GM12878 (cell line): Measurements from ENCODE around the gene GABRR3. TPM values are rescaled to one million over a fixed set of nuclear protein-coding genes. Genes with fewer than 3 reads are reported as not detected.

Source experiments
- ATAC-seq: fragments of 200-7000 bp; cut with Tn5 transposase; 3 replicates; pipeline ENCODE4 v1.9.1; 2020; ENCODE audit warnings: mild to moderate bottlenecking, moderate library complexity
- BruUV-seq: library from RNA; stranded (reverse); fragments of 400-500 nt; replicated peaks from 2 replicates; lab custom pipeline; 2021; lab: Mats Ljungman, UMichigan
- CTCF ChIA-PET: fragments of 300-600 bp; sonication (Branson Sonifier 250); formaldehyde crosslinking; extraction: SDS; loops from one replicate; lab custom pipeline; 2021; ENCODE audit warnings: inconsistent platforms; lab: Yijun Ruan, JAX
- POLR2A ChIA-PET: fragments of 350-600 bp; formaldehyde crosslinking; extraction: SDS; loops from one replicate; lab custom pipeline; 2021; ENCODE audit warnings: inconsistent platforms; lab: Charles Lee
- RAD21 ChIA-PET: fragments of 300-600 bp; sonication (Branson Sonifier 250); formaldehyde crosslinking; loops from one replicate; lab custom pipeline; 2023; ENCODE audit warnings: antibody characterized with exemption; ENCODE audit not compliant: unreplicated experiment; lab: Charles Lee
- SMC1A ChIA-PET: fragments of 300-600 bp; sonication (Branson Sonifier 250); formaldehyde crosslinking; loops from one replicate; lab custom pipeline; 2023; ENCODE audit not compliant: unreplicated experiment, uncharacterized antibody; lab: Charles Lee
- DNase-seq: peaks from one replicate; pipeline ENCODE4 v3.0.0-alpha.2; 2011; ENCODE audit warnings: low read depth, low spot score
- FAIRE-seq: peaks from 3 replicates; lab custom pipeline; 2011; peaks lifted over from hg19 to GRCh38; lab: Jason Lieb, UNC
- H2AFZ ChIP-seq: 2 replicates; pipeline ENCODE4 v1.6.0; 2011; ENCODE audit warnings: low read depth, low read length, control low read depth; ENCODE audit not compliant: control insufficient read depth
- H3K27ac ChIP-seq: 2 replicates; pipeline ENCODE4 v1.5.1; 2011; ENCODE audit warnings: control low read depth; ENCODE audit not compliant: control insufficient read depth, insufficient read depth
- H3K27me3 ChIP-seq, 2 experiments: replicated peaks in 1 of 2; 2 replicates each; pipeline versions ENCODE4 v1.6.0 to v1.6.1; 2011; ENCODE audit warnings: low read length in 1 of 2; ENCODE audit not compliant: control insufficient read depth in 2 of 2, insufficient read depth in 2 of 2
- H3K36me3 ChIP-seq, 2 experiments: 2 replicates each; pipeline ENCODE4 v1.5.1; 2011; ENCODE audit warnings: low read length in 1 of 2; ENCODE audit not compliant: control insufficient read depth in 2 of 2, insufficient read depth in 2 of 2
- H3K4me1 ChIP-seq: 2 replicates; pipeline ENCODE4 v1.6.1; 2011; ENCODE audit warnings: mild to moderate bottlenecking, low read length, moderate library complexity, mixed read lengths; ENCODE audit not compliant: control insufficient read depth, insufficient read depth
- H3K4me2 ChIP-seq: 2 replicates; pipeline ENCODE4 v1.6.0; 2011; ENCODE audit warnings: control low read depth; ENCODE audit not compliant: control insufficient read depth, insufficient read depth
- H3K4me3 ChIP-seq: fragments of 200-600 bp; sonication (generic); 2 replicates; pipeline ENCODE4 v1.5.1; 2016
- H3K79me2 ChIP-seq: 2 replicates; pipeline ENCODE4 v1.6.0; 2011; ENCODE audit warnings: low read length; ENCODE audit not compliant: control insufficient read depth, insufficient read depth
- H3K9ac ChIP-seq: 2 replicates; pipeline ENCODE4 v1.8.0; 2011; ENCODE audit warnings: low read length, control low read depth, mixed read lengths; ENCODE audit not compliant: control insufficient read depth, insufficient read depth
- H3K9me3 ChIP-seq: replicated peaks from 3 replicates; pipeline ENCODE4 v1.5.1; 2011; ENCODE audit warnings: mild to moderate bottlenecking, low read length; ENCODE audit not compliant: control insufficient read depth, insufficient read depth
- H4K20me1 ChIP-seq: 2 replicates; pipeline ENCODE4 v1.6.0; 2011; ENCODE audit not compliant: control insufficient read depth, insufficient read depth
- CHD2 ChIP-seq: IDR thresholded peaks from 2 replicates; pipeline ENCODE4 v1.6.1; 2011; ENCODE audit warnings: low read depth, low read length, improper control_type of control experiment, borderline replicate concordance
- FOS ChIP-seq: IDR thresholded peaks from 3 replicates; pipeline ENCODE4 v1.6.1; 2011; ENCODE audit warnings: borderline replicate concordance; ENCODE audit not compliant: insufficient read length; ENCODE audit errors: extremely low read depth
- IKZF2 ChIP-seq, 2 experiments: fragments of 450-650 bp; IDR thresholded peaks; 2 replicates each; pipeline ENCODE4 v1.6.1; 2017; ENCODE audit warnings: mild to moderate bottlenecking in 2 of 2, moderate library complexity in 2 of 2
- IRF4 ChIP-seq: IDR thresholded peaks from 2 replicates; pipeline ENCODE4 v1.6.1; 2011; ENCODE audit warnings: low read depth, low read length
- KAT2A ChIP-seq: conservative IDR thresholded peaks from 2 replicates; pipeline ENCODE4 v1.6.1; 2011; ENCODE audit warnings: low read depth, low read length; ENCODE audit not compliant: control insufficient read depth
- LARP7 ChIP-seq: fragments of 450-650 bp; IDR thresholded peaks from 2 replicates; pipeline ENCODE4 v1.6.1; 2017; ENCODE audit warnings: mild to moderate bottlenecking
- MTA2 ChIP-seq: fragments of 450-650 bp; IDR thresholded peaks from 2 replicates; pipeline ENCODE4 v1.6.1; 2016; ENCODE audit warnings: low read depth, mild to moderate bottlenecking, moderate library complexity
- MYC ChIP-seq: IDR thresholded peaks from 2 replicates; pipeline ENCODE4 v1.6.1; 2011; ENCODE audit warnings: mild to moderate bottlenecking, low read length, moderate library complexity, inconsistent platforms; ENCODE audit not compliant: insufficient read depth, insufficient replicate concordance, insufficient read length, severe bottlenecking
- RAD21 ChIP-seq: IDR thresholded peaks from 2 replicates; pipeline ENCODE4 v1.6.1; 2011; ENCODE audit warnings: mild to moderate bottlenecking, low read depth, low read length, moderate library complexity; ENCODE audit not compliant: insufficient read depth
- RAD51 ChIP-seq: fragments of 450-650 bp; IDR thresholded peaks from 2 replicates; pipeline ENCODE4 v1.6.1; 2016; ENCODE audit warnings: moderate library complexity, mild to moderate bottlenecking, inconsistent platforms
- SIX5 ChIP-seq: IDR thresholded peaks from 2 replicates; pipeline ENCODE4 v1.6.1; 2011; ENCODE audit warnings: mild to moderate bottlenecking, low read depth, low read length, moderate library complexity; ENCODE audit not compliant: severe bottlenecking
- TARDBP ChIP-seq: IDR thresholded peaks from 2 replicates; pipeline ENCODE4 v1.6.1; 2016; ENCODE audit warnings: borderline replicate concordance
- ZNF217 ChIP-seq: fragments of 450-650 bp; IDR thresholded peaks from 2 replicates; pipeline ENCODE4 v1.6.1; 2017; ENCODE audit warnings: antibody characterized with exemption, mild to moderate bottlenecking
- ZZZ3 ChIP-seq: IDR thresholded peaks from 2 replicates; pipeline ENCODE4 v1.6.1; 2011; ENCODE audit warnings: low read depth; ENCODE audit not compliant: control insufficient read depth, insufficient read length
- WGBS: methylation state at CpG from one replicate; pipeline ENCODE4 v1.1.6; 2016; ENCODE audit warnings: low lambda C conversion rate; ENCODE audit not compliant: insufficient replicate concordance, insufficient coverage; ENCODE audit errors: missing lambda C conversion rate; 5-methylcytosine and 5-hydroxymethylcytosine counted together
- in situ Hi-C: fragments of 300-500 bp; cut with MboI; formaldehyde crosslinking; loops from 9 replicates; pipeline ENCODE4 v1.14.3; 2018; ENCODE audit warnings: mixed read lengths
- intact Hi-C: fragments of 100-400 bp; cut with micrococcal nuclease; formaldehyde crosslinking; loops from one replicate; pipeline ENCODE4 v1.14.2; 2022; ENCODE audit not compliant: unreplicated experiment
- polyA plus RNA-seq, 11 experiments: library from polyadenylated mRNA; depleted of rRNA in 4 of 11; unstranded in 6 of 11; stranded (reverse) in 5 of 11; fragments of >200 nt; fragmentation: Nextera tagmentation in 4 of 11; fragmentation: Illumina TruSeq in 1 of 11; extraction: Ambion mirVana in 4 of 11; extraction: Trizol in 1 of 11; gene quantifications; 1 replicate in 1 of 11; 2 replicates in 10 of 11; pipeline versions ENCODE4 v1.2.1 to v1.2.3, GENCODE V29; 2011 to 2016; ENCODE audit warnings: inconsistent platforms in 2 of 11, missing spikeins in 2 of 11, low read depth in 1 of 11
- total RNA-seq, 4 experiments: library from RNA; depleted of rRNA in 3 of 4; stranded (reverse); fragments of >200 nt in 3 of 4; fragmentation: Illumina TruSeq in 1 of 4; extraction: Trizol in 1 of 4; gene quantifications; 2 replicates each; pipeline versions ENCODE4 v1.2.1 to v1.2.3, GENCODE V29; 2013 to 2021
- TF ChIP-seq, protein P1 (sequence below): fragments of 150-350 bp; IDR thresholded peaks from 2 replicates; pipeline ENCODE4 v1.6.1; 2016; ENCODE audit warnings: low read depth, low read length
- TF ChIP-seq, protein P2 (sequence below): fragments of 450-650 bp; IDR thresholded peaks from 2 replicates; pipeline ENCODE4 v1.6.1; 2016; ENCODE audit warnings: mild to moderate bottlenecking
- TF ChIP-seq, protein P3 (sequence below): IDR thresholded peaks from 2 replicates; pipeline ENCODE4 v1.6.1; 2011; ENCODE audit warnings: mild to moderate bottlenecking, low read depth, low read length, moderate library complexity; ENCODE audit not compliant: insufficient replicate concordance

Gene GABRR3
- total and polyA plus RNA-seq, 10 of the 15 experiments (the other 5 are each of a cell fraction or from before 2014, with no cell fraction given), result not detected

DNA sequence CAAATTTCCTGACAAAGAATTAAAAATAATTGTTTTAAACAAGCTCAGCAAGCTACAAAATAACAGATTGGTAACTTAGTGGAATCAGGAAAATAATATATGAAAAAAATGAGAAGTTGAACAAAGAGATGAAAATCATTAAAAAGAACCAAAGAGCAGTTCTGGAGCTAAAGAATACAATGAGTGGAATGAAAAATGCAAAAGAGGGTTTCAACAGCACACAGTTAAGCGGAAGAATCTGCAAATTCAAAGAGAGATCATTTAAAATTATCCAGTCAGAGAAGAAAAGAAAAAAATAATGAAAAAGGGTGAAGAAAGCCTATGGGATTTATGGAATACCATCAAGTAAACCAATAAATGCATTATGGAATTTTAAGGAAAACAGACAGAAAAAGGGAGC lies 6.2 kb upstream of the GABRR3 start:
- H3K4me1 ChIP-seq, result no peaks in the 10 kb centered on the region
- no peak overlapping the region for H3K27ac ChIP-seq
- RAD21 ChIA-PET, result interaction anchor here (1.1 to 5.0 kb wide), 3 partner anchors 200 to 302 kb away, joined by 3 to 24 read pairs (median 19); no protein-coding TSS in a partner anchor
- TF ChIP-seq FOS (no peak), MYC (no peak), CHD2 (no peak), TARDBP (no peak), IRF4 (no peak), RAD51 (no peak), ZNF217 (no peak), RAD21 (no peak), KAT2A (no peak), IKZF2 (IDR thresholded peaks at IDR 0.05) (no peak), SIX5 (no peak), LARP7 (no peak), MTA2 (no peak), ZZZ3 (no peak)
- TF ChIP-seq, protein P1, sequence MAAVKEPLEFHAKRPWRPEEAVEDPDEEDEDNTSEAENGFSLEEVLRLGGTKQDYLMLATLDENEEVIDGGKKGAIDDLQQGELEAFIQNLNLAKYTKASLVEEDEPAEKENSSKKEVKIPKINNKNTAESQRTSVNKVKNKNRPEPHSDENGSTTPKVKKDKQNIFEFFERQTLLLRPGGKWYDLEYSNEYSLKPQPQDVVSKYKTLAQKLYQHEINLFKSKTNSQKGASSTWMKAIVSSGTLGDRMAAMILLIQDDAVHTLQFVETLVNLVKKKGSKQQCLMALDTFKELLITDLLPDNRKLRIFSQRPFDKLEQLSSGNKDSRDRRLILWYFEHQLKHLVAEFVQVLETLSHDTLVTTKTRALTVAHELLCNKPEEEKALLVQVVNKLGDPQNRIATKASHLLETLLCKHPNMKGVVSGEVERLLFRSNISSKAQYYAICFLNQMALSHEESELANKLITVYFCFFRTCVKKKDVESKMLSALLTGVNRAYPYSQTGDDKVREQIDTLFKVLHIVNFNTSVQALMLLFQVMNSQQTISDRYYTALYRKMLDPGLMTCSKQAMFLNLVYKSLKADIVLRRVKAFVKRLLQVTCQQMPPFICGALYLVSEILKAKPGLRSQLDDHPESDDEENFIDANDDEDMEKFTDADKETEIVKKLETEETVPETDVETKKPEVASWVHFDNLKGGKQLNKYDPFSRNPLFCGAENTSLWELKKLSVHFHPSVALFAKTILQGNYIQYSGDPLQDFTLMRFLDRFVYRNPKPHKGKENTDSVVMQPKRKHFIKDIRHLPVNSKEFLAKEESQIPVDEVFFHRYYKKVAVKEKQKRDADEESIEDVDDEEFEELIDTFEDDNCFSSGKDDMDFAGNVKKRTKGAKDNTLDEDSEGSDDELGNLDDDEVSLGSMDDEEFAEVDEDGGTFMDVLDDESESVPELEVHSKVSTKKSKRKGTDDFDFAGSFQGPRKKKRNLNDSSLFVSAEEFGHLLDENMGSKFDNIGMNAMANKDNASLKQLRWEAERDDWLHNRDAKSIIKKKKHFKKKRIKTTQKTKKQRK, result no peak
- TF ChIP-seq, protein P2, sequence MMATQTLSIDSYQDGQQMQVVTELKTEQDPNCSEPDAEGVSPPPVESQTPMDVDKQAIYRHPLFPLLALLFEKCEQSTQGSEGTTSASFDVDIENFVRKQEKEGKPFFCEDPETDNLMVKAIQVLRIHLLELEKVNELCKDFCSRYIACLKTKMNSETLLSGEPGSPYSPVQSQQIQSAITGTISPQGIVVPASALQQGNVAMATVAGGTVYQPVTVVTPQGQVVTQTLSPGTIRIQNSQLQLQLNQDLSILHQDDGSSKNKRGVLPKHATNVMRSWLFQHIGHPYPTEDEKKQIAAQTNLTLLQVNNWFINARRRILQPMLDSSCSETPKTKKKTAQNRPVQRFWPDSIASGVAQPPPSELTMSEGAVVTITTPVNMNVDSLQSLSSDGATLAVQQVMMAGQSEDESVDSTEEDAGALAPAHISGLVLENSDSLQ, result no peak
- TF ChIP-seq, protein P3, sequence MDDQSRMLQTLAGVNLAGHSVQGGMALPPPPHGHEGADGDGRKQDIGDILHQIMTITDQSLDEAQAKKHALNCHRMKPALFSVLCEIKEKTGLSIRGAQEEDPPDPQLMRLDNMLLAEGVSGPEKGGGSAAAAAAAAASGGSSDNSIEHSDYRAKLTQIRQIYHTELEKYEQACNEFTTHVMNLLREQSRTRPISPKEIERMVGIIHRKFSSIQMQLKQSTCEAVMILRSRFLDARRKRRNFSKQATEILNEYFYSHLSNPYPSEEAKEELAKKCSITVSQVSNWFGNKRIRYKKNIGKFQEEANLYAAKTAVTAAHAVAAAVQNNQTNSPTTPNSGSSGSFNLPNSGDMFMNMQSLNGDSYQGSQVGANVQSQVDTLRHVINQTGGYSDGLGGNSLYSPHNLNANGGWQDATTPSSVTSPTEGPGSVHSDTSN, result no peak
- TF ChIP-seq, all 136 proteins: peak for 0
- ChIA-PET POLR2A (no interaction called here), CTCF (interaction anchor here (0.9 to 6.4 kb wide), 14 partner anchors 8 to 772 kb away, joined by 3 to 112 read pairs (median 9); no protein-coding TSS in a partner anchor), SMC1A (interaction anchor here (0.7 to 4.5 kb wide), 11 partner anchors 19 to 555 kb away, joined by 3 to 41 read pairs (median 11); no protein-coding TSS in a partner anchor)
- Histone ChIP-seq H3K27me3 (no peaks in the 10 kb centered on the region), H4K20me1 (no peaks in the 10 kb centered on the region), H3K4me3 (no peak overlapping the region), H3K9me3 (no peaks in the 10 kb centered on the region; the same call in 2 of the 3 replicates), H3K36me3 (no peaks in the 10 kb centered on the region), H3K79me2 (no peaks in the 10 kb centered on the region), H3K9ac (no peak overlapping the region), H2AFZ (no peak overlapping the region), H3K4me2 (no peak overlapping the region)
- intact Hi-C loops, result no loop called here
- WGBS, result 80% methylated on average over 1 of the region's 1 CpG
- BruUV-seq, result no TSS peak
- no peak for FAIRE-seq
- no peak for ATAC-seq
- DNase-seq, result no peak
- in situ Hi-C loops, result loop anchor here (5.0 kb wide), 2 partner anchors 286 to 771 kb away; no protein-coding TSS in a partner anchor
